T-helper 17 cell (primary cell): ENCODE measurements around the gene TBC1D21. TPM values are rescaled to one million over a fixed set of nuclear protein-coding genes. Genes with fewer than 3 reads are reported as not detected.
"Not testable (repeated sequence)": the region's sequence is repeated elsewhere in the genome, so short reads cannot be mapped to it uniquely, and the experiment has no call there.

Experiments
- ATAC-seq: fragments of 150-1000 bp; cut with Tn5 transposase; 2 replicates; pipeline ENCODE4 v1.10.0; 2021; ENCODE audit warnings: mild to moderate bottlenecking, moderate library complexity
- DNase-seq, 3 donors: peaks; one replicate each; pipeline versions ENCODE4 v3.0.0 to v3.0.0-alpha.2; 2020 to 2021
- H3K9me3 ChIP-seq: one replicate; pipeline ENCODE4 v1.7.0; 2013; ENCODE audit warnings: low read length, mild to moderate bottlenecking; ENCODE audit not compliant: control insufficient read depth, poor library complexity, severe bottlenecking
- H3K27ac Mint-ChIP-seq: one replicate; pipeline ENCODE4 v1.8.0; 2022; ENCODE audit warnings: mild to moderate bottlenecking, moderate library complexity, mixed read lengths
- H3K27me3 Mint-ChIP-seq: one replicate; pipeline ENCODE4 v1.8.0; 2022; ENCODE audit warnings: mixed read lengths
- H3K36me3 Mint-ChIP-seq: one replicate; pipeline ENCODE4 v1.8.0; 2022; ENCODE audit warnings: low read depth, mixed read lengths
- H3K4me1 Mint-ChIP-seq: one replicate; pipeline ENCODE4 v1.8.0; 2022; ENCODE audit warnings: mild to moderate bottlenecking, mixed read lengths
- H3K4me3 Mint-ChIP-seq: one replicate; pipeline ENCODE4 v1.8.0; 2022; ENCODE audit warnings: mild to moderate bottlenecking, moderate library complexity, mixed read lengths
- total RNA-seq, 4 donors: library from RNA in 2 of 4; stranded (reverse) in 2 of 4; gene quantifications; one replicate each; pipeline ENCODE4 v1.2.3 and lab custom pipeline; 2022 to 2026

TBC1D21 gene
- total RNA-seq, 2 donors from 2014 or later: not detected

DNA sequence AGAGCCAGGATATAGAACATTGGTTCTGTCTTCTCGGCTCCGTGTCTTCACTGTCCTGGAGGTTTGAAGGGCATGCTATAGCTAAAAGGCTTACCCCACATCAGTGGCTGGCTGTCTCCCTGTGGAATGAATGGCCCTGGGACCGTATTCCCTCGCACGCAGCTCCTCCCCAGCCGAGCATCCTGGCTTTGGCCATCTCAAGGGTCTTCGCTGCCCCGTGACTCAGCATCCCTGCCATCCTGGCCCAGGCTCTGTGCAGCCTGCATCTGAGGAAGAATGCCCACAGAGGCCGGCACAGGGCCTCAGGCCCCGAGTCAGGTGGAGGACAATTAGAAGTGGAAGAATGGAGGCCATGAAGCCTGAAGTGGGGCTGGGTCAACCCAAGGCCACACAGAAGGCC lies 63.9 kb downstream of the TBC1D21 start:
- Mint-ChIP-seq H3K36me3 (no peaks in the 10 kb centered on the region), H3K27me3 (no peaks in the 10 kb centered on the region), H3K4me3 (no peak overlapping the region), H3K4me1 (peaks cover 28% of the 10 kb centered on the region), H3K27ac (no peak overlapping the region)
- ATAC-seq (no peak), DNase-seq (no peak)
- no peaks in the 10 kb centered on the region for H3K9me3 ChIP-seq

DNA sequence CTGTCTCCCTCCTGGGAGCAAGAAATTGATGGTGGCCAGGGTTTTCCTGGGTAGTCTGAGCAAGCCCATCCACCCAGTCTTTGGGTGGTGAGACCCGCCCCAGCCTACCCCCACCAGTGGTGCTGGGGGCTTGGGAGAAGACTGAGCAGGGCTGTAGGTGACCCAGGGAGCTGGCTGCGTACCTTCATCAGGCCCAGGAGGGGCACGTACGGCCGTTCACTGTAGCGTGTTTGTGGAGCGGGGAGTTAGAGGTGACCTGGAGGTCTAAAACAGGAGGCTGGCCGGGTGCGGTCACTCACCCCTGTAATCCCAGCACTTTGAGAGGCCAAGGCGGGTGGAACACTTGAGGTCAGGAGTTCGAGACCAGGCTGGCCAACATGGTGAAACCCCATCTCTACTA lies 64.4 kb downstream of the TBC1D21 start:
- DNase-seq: no peak
- Mint-ChIP-seq H3K36me3 (no peaks in the 10 kb centered on the region), H3K27me3 (no peaks in the 10 kb centered on the region), H3K27ac (no peak overlapping the region), H3K4me3 (no peak overlapping the region), H3K4me1 (peaks cover 32% of the 10 kb centered on the region)
- no peak for ATAC-seq
- no peaks in the 10 kb centered on the region for H3K9me3 ChIP-seq

DNA sequence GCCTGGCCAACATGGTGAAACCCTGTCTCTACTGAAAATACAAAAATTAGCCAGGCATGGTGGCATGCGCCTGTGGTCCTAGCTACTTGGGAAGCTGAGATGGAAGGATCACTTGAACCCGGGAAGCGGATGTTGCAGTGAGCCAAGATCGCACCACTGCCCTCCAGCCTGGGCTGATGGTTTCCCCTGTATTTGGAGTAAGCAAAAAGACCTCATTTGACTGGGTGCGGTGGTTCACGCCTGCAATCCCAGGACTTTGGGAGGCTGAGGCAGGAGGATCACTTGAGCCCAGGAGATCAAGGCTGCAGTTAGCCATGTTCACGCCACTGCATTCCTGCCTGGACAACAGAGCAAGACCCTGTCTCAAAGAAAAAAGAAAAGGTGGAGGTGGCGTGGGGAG lies 65.2 kb downstream of the TBC1D21 start:
- not testable (repeated sequence) for H3K27me3 Mint-ChIP-seq, H3K9me3 ChIP-seq, ATAC-seq, H3K4me3 Mint-ChIP-seq, DNase-seq, H3K36me3 Mint-ChIP-seq, H3K27ac Mint-ChIP-seq
- peaks cover 31% of the 10 kb centered on the region for H3K4me1 Mint-ChIP-seq

Other genes starting within 250 kb of the TBC1D21 start
- gene NPTN, start 240.2 kb upstream of the TBC1D21 start, total RNA-seq: 10 to 100 TPM; 25.0 to 48.5 TPM
- gene CD276, start 189.2 kb upstream of the TBC1D21 start, total RNA-seq: not detected
- not detected for gene INSYN1, start 120.2 kb upstream of the TBC1D21 start, total RNA-seq
- 1 to 10 TPM; 2.9 to 8.4 TPM for gene LOXL1, start 52.9 kb downstream of the TBC1D21 start, total RNA-seq
- 1 to 10 TPM; 3.7 to 5.6 TPM for gene STOML1, start 118.7 kb downstream of the TBC1D21 start, total RNA-seq
- 10 to 100 TPM; 47.6 to 52.6 TPM for gene PML, start 121.2 kb downstream of the TBC1D21 start, total RNA-seq
- 1 to 10 TPM in 1 of 2 donors, not detected in 1; 1.0 TPM for gene GOLGA6A, start 209.0 kb downstream of the TBC1D21 start, total RNA-seq